MCF 10A (cell line): ENCODE measurements around the gene GSTO2. TPM values are rescaled to one million over a fixed set of nuclear protein-coding genes. Genes with fewer than 3 reads are reported as not detected.

ENCODE experiments used
- BruUV-seq: library from RNA; stranded (reverse); fragments of 400-500 nt; replicated peaks from 2 replicates; lab custom pipeline; 2021; lab: Mats Ljungman, UMichigan
- CTCF ChIA-PET: fragments of 300-600 bp; sonication (Branson Sonifier 250); formaldehyde crosslinking; extraction: SDS; loops from one replicate; lab custom pipeline; 2021; ENCODE audit warnings: antibody characterized with exemption, inconsistent platforms; lab: Yijun Ruan, JAX
- POLR2A ChIA-PET: fragments of 300-600, 350-650 bp; sonication (Branson Sonifier 250); formaldehyde crosslinking; extraction: SDS; loops from one replicate; lab custom pipeline; 2020; ENCODE audit warnings: antibody characterized with exemption, inconsistent platforms; lab: Yijun Ruan, JAX
- DNase-seq: peaks from one replicate; pipeline ENCODE4 v3.0.0-alpha.2; 2018; ENCODE audit not compliant: unreplicated experiment
- H3K27ac Mint-ChIP-seq: one replicate; pipeline ENCODE4 v1.8.0; 2022; ENCODE audit warnings: mild to moderate bottlenecking, low read depth, mixed read lengths; ENCODE audit not compliant: unreplicated experiment
- H3K27me3 Mint-ChIP-seq: one replicate; pipeline ENCODE4 v1.8.0; 2022; ENCODE audit warnings: mixed read lengths; ENCODE audit not compliant: insufficient read depth, unreplicated experiment
- H3K36me3 Mint-ChIP-seq: one replicate; pipeline ENCODE4 v1.8.0; 2022; ENCODE audit warnings: mild to moderate bottlenecking, moderate library complexity, mixed read lengths; ENCODE audit not compliant: insufficient read depth, unreplicated experiment
- H3K4me1 Mint-ChIP-seq: one replicate; pipeline ENCODE4 v1.8.0; 2022; ENCODE audit warnings: mixed read lengths; ENCODE audit not compliant: insufficient read depth, unreplicated experiment
- H3K4me3 Mint-ChIP-seq: one replicate; pipeline ENCODE4 v1.8.0; 2022; ENCODE audit warnings: mild to moderate bottlenecking, moderate library complexity, mixed read lengths; ENCODE audit not compliant: unreplicated experiment
- H3K9me3 Mint-ChIP-seq: one replicate; pipeline ENCODE4 v1.8.0; 2022; ENCODE audit warnings: mixed read lengths; ENCODE audit not compliant: unreplicated experiment
- intact Hi-C: fragments of 100-400 bp; cut with micrococcal nuclease; formaldehyde crosslinking; loops from 2 replicates; pipeline ENCODE4 v1.14.1; 2022
- total RNA-seq: library from RNA; stranded (reverse); gene quantifications from 2 replicates; pipeline ENCODE4 v1.2.3, GENCODE V29; 2022
- TF ChIP-seq, protein P1 (sequence below): fragments of 200-600 bp; IDR thresholded peaks from one replicate; pipeline ENCODE4 v1.8.0; 2022; ENCODE audit warnings: antibody characterized with exemption, mild to moderate bottlenecking; ENCODE audit not compliant: unreplicated experiment

The GSTO2 gene
- total RNA-seq, 1 experiment from 2014 or later, result 40.9 TPM

DNA sequence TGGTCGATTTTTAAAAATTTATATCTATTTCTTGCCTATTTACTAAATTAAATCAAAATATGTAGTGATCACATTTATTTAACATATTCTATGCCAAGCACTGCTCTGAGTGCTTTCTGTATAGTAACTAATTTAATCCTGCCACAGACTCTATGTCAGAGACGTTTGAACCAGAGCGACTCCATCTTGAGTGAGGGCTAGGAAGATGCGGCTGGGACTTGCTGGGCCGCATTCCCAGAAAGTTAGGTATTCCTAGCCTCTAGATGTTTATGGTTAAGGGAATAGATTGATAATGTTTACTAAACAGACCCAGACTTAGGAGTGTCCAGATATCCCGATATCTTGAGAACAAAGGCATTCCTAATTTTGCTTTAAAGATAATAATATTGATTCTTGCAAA, 17.5 kb upstream of the GSTO2 start:
- no peak for DNase-seq
- H3K9me3 Mint-ChIP-seq, result no peaks in the 10 kb centered on the region
- ChIA-PET CTCF (no interaction called here), POLR2A (interaction anchor here (0.8 kb wide), 1 partner anchor 11 kb away, joined by 3 read pairs; no protein-coding TSS in a partner anchor)
- H3K27ac Mint-ChIP-seq, result no peak overlapping the region
- BruUV-seq, result no TSS peak
- peaks cover 7% of the 10 kb centered on the region for H3K36me3 Mint-ChIP-seq
- intact Hi-C loops, result no loop called here
- H3K4me1 Mint-ChIP-seq, result peaks cover 17% of the 10 kb centered on the region
- H3K4me3 Mint-ChIP-seq, result no peak overlapping the region
- H3K27me3 Mint-ChIP-seq, result no peaks in the 10 kb centered on the region
- TF ChIP-seq, protein P1, sequence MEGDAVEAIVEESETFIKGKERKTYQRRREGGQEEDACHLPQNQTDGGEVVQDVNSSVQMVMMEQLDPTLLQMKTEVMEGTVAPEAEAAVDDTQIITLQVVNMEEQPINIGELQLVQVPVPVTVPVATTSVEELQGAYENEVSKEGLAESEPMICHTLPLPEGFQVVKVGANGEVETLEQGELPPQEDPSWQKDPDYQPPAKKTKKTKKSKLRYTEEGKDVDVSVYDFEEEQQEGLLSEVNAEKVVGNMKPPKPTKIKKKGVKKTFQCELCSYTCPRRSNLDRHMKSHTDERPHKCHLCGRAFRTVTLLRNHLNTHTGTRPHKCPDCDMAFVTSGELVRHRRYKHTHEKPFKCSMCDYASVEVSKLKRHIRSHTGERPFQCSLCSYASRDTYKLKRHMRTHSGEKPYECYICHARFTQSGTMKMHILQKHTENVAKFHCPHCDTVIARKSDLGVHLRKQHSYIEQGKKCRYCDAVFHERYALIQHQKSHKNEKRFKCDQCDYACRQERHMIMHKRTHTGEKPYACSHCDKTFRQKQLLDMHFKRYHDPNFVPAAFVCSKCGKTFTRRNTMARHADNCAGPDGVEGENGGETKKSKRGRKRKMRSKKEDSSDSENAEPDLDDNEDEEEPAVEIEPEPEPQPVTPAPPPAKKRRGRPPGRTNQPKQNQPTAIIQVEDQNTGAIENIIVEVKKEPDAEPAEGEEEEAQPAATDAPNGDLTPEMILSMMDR, result no peak

DNA sequence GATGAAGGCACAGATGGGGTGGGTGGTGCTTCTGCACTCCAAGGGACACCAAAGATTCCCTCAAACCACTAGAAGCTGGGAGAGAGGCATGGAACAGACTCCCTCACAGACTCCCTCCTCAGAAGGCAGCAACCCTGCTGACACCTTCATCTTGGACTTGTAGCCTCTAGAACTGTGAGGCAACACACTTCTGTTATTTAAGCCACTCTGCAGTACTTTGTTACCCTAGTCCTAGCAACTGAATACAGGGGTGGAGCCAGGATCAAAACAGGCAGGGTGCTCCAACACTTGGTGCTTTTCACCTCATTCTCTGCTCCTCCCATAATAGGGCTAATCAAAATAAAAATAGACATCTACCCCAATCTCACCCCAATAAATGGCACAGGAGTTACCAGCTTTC, 16.6 kb upstream of the GSTO2 start:
- Mint-ChIP-seq H3K27me3 (no peaks in the 10 kb centered on the region), H3K27ac (no peak overlapping the region), H3K9me3 (no peaks in the 10 kb centered on the region), H3K4me1 (peaks cover 17% of the 10 kb centered on the region), H3K4me3 (no peak overlapping the region), H3K36me3 (peaks cover 16% of the 10 kb centered on the region)
- intact Hi-C loops, result no loop called here
- ChIA-PET POLR2A (interaction anchor here (4.1 kb wide), 1 partner anchor 20 kb away, joined by 51 read pairs; the partner anchor contains the start of gene CFAP43), CTCF (interaction anchor here (14.7 kb wide), 1 partner anchor 20 kb away, joined by 139 read pairs; the partner anchor contains the start of gene GSTO2)
- TF ChIP-seq, protein P1, result no peak
- BruUV-seq, result no TSS peak
- no peak for DNase-seq

DNA sequence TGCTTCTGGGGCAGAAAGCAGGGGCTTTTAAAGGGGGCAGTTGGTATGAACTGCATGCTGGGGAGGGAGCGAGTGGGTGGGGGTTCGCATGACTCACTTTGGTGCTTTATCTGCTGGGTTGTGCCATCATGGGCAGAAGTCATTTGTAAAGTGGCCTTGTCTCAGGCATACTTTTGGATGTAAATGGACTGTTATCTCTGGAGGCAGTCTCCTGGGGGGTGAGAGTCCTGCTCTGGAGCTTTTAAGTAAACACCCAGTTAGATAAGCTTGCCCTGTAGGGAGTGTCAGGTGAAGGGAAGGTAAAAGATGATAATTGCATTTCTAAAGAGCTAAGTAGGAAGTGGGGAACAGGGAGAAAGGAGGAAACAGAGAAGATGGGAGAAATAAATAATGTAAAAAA, 15.9 kb upstream of the GSTO2 start:
- BruUV-seq, result no TSS peak
- H3K9me3 Mint-ChIP-seq, result no peaks in the 10 kb centered on the region
- peaks cover 23% of the 10 kb centered on the region for H3K36me3 Mint-ChIP-seq
- intact Hi-C loops, result no loop called here
- peak overlapping the region; percentile 80 for H3K4me3 Mint-ChIP-seq
- DNase-seq, result no peak
- ChIA-PET POLR2A (interaction anchor here (3.8 to 5.8 kb wide), 5 partner anchors 16 to 172 kb away, joined by 27 to 56 read pairs (median 42); partner anchors contain the start of genes CFAP43, GSTO2 and SFR1), CTCF (interaction anchor here (1.0 to 14.7 kb wide), 2 partner anchors 20 to 97 kb away, joined by 3 to 139 read pairs; partner anchors contain the start of gene GSTO2)
- no peaks in the 10 kb centered on the region for H3K27me3 Mint-ChIP-seq
- TF ChIP-seq, protein P1, result no peak
- no peak overlapping the region for H3K27ac Mint-ChIP-seq
- peaks cover 19% of the 10 kb centered on the region for H3K4me1 Mint-ChIP-seq

DNA sequence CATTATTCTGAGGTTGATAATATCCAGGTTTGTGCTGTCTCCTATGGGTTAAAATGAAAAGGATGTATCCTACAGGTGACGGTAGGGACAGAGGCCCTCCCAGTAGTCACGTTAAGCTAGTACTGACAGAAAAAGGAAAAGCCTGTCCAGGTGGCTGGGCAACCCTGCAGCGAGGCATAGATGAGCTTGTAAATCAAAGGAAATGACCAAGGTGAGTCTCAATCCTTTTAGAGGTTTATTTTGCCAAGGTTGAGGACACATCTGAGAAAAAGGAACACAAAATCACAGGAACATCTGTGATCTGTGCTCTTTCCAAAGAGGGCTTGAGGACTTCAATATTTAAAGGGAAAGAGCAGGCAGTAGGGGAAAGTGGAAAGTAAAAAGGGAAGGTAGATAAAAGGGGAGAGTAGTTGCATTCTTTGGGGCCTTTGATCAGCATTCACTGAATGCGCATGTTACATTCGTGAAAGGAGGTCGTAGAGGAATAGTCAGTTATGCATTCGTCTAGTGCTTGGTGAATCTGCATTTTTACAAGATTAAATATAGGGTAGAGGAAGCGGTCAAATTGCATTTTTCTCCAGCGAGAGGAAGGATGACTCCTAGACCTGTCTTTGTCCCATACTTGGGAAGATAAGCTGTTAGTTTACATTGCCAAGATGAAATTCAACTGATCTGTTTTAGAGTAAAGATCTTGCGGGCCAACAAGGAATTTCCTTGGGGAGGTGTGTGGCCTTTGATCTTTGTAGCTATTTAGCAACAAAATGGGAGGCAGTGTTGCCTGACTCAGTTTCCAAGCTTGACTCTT, 15.2 kb upstream of the GSTO2 start:
- Mint-ChIP-seq H3K36me3 (peaks cover 30% of the 10 kb centered on the region), H3K4me1 (peaks cover 22% of the 10 kb centered on the region), H3K9me3 (no peaks in the 10 kb centered on the region), H3K27ac (peak overlapping the region; percentile 85), H3K27me3 (no peaks in the 10 kb centered on the region), H3K4me3 (peak overlapping the region; percentile 80)
- POLR2A ChIA-PET, result interaction anchor here (0.6 to 5.8 kb wide), 11 partner anchors 12 to 172 kb away, joined by 3 to 56 read pairs (median 25); partner anchors contain the start of genes CFAP43, GSTO2, ITPRIP and SFR1
- BruUV-seq, result no TSS peak
- TF ChIP-seq, protein P1, result no peak
- DNase-seq, result no peak
- intact Hi-C loops, result no loop called here
- CTCF ChIA-PET, result interaction anchor here (0.7 to 14.7 kb wide), 5 partner anchors 19 to 585 kb away, joined by 3 to 139 read pairs (median 4); partner anchors contain the start of gene GSTO2
